ENCODE data around the gene TPD52L1. TPM values are rescaled to one million over a fixed set of nuclear protein-coding genes. Genes with fewer than 3 reads are reported as not detected.

The TPD52L1 gene
- 42.3 to 54.2 TPM (median 47.8 TPM) in 5 replicates for total RNA-seq (2022; extraction: Qiagen RNA extraction)

GRCh38 chr6:125153391-125154117, at the start of gene TPD52L1:
Gene TPD52L1, plus strand, starts transcription at chr6:125153773. Its CDS starts 179 bp downstream, at chr6:125153952.

GRCh38 chr6:125301435-125302391, 148.1 kb downstream of the TPD52L1 start, which contains the start of gene HDDC2:
Gene HDDC2, minus strand, starts transcription at chr6:125301967. Its CDS starts 35 bp downstream, at chr6:125301932.

Other genes with a start within 250 kb of the TPD52L1 start
- 6.1 to 7.3 TPM (median 6.5 TPM) in 5 replicates for gene RNF217, start 191.3 kb upstream of the TPD52L1 start, total RNA-seq (2022; extraction: Qiagen RNA extraction)
- gene HDDC2, start 148.2 kb downstream of the TPD52L1 start, total RNA-seq (2022; extraction: Qiagen RNA extraction) = 89.0 to 98.4 TPM (median 97.3 TPM) in 5 replicates